ENCODE results near the gene TWNK.

Gene TWNK

DNA sequence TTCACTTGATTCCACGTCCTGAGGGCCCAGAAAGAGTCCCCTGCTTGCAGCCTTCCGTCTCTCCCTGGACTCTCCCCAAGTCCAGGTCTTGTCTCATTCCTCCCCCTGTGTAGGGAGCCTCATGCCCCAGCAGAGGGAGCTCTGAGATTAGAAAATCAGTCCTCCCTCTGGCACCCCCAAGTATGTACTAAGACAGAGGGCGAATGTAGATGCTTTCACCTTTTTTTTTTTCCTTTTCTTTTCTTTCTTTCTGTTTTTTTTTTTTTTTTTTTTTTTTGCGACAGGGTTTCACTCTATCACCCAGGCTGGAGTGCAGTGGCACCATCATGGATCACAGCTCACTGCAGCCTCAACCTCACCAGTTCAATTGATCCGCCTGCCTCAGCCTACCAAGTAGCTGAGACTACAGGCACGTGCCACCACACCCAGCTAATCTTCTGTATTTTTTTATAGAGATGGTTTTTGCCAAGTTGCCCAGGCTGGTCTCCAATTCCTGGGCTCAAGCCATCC is 54.0 kb downstream of the TWNK start:
- no peak overlapping the region for H3K9ac ChIP-seq (ENCODE audit: low read length)
- H3K4me3 ChIP-seq (ENCODE audit: low read length) = no peak overlapping the region
- H3K4me1 ChIP-seq (ENCODE audit: control insufficient read depth, insufficient read depth, low read length) = peaks cover 24% of the 10 kb centered on the region

DNA sequence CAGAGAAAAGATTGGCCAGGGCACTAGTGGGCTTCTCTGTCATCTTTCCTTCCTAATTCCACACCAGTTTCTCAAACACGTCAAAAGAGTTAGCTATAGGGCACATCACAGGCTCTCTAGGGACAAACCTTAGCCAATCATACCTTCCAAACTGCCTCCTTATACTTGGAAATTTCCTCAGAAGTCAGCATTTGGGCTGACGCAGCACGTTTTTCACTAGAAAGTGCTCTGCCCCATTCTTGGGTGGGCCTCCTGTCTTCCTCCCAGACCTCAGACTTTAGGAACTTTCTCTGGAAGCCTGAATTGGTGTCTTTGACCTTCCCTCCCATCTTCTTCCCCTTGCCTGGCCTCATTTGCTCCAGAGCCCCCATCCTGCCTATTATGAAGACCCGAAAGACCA is 54.8 kb downstream of the TWNK start:
- H3K9ac ChIP-seq (ENCODE audit: low read length) = peak overlapping the region; percentile 85
- H3K9me3 ChIP-seq (ENCODE audit: control insufficient read depth, low read length) = no peaks in the 10 kb centered on the region
- H3K27me3 ChIP-seq (ENCODE audit: control insufficient read depth, insufficient read depth, low read length) = peaks cover 7% of the 10 kb centered on the region
- peaks cover 24% of the 10 kb centered on the region for H3K4me1 ChIP-seq (ENCODE audit: control insufficient read depth, insufficient read depth, low read length)
- peaks cover 4% of the 10 kb centered on the region for H3K36me3 ChIP-seq (ENCODE audit: control insufficient read depth, insufficient read depth, low read length)
- peak overlapping the region; percentile 61 for H3K4me3 ChIP-seq (ENCODE audit: low read length)

More for the DNA sequence above, 54.0 kb downstream of the TWNK start:
- peaks cover 4% of the 10 kb centered on the region for H3K36me3 ChIP-seq (ENCODE audit: control insufficient read depth, insufficient read depth, low read length)
- no peaks in the 10 kb centered on the region for H3K9me3 ChIP-seq (ENCODE audit: control insufficient read depth, low read length)
- H3K27me3 ChIP-seq (ENCODE audit: control insufficient read depth, insufficient read depth, low read length) = no peaks in the 10 kb centered on the region

GRCh38 chr10:101042667-101043362 is 55.5 kb downstream of the TWNK start:
- H3K9me3 ChIP-seq (ENCODE audit: control insufficient read depth, low read length) = no peaks in the 10 kb centered on the region
- peaks cover 14% of the 10 kb centered on the region for H3K27me3 ChIP-seq (ENCODE audit: control insufficient read depth, insufficient read depth, low read length)
- H3K36me3 ChIP-seq (ENCODE audit: control insufficient read depth, insufficient read depth, low read length) = no peaks in the 10 kb centered on the region
- peak overlapping the region; percentile 85 for H3K9ac ChIP-seq (ENCODE audit: low read length)
- peak overlapping the region; percentile 61 for H3K4me3 ChIP-seq (ENCODE audit: low read length)
- peaks cover 24% of the 10 kb centered on the region for H3K4me1 ChIP-seq (ENCODE audit: control insufficient read depth, insufficient read depth, low read length)

- Histone ChIP-seq H3K4me1 (ENCODE audit: control insufficient read depth, insufficient read depth, low read length) (peaks cover 27% of the 10 kb centered on the region), H3K9ac (ENCODE audit: low read length) (peak overlapping the region; percentile 85), H3K27me3 (ENCODE audit: control insufficient read depth, insufficient read depth, low read length) (peaks cover 20% of the 10 kb centered on the region), H3K36me3 (ENCODE audit: control insufficient read depth, insufficient read depth, low read length) (no peaks in the 10 kb centered on the region), H3K9me3 (ENCODE audit: control insufficient read depth, low read length) (no peaks in the 10 kb centered on the region), H3K4me3 (ENCODE audit: low read length) (peak overlapping the region; percentile 61)
These were observed 56.0 kb downstream of the TWNK start for GRCh38 chr10:101043363-101043707.

Data from mucosa of stomach (tissue), 1 donor.